Regular cardiac myocyte (primary cell): Measurements from ENCODE around the gene NTF4. TPM values are rescaled to one million over a fixed set of nuclear protein-coding genes. Genes with fewer than 3 reads are reported as not detected.

Source experiments
- total RNA-seq: library from RNA; depleted of rRNA; stranded (reverse); fragments of >200 nt; gene quantifications from 2 replicates; pipeline ENCODE4 v1.2.3, GENCODE V29; 2014

NTF4 gene, protein sequence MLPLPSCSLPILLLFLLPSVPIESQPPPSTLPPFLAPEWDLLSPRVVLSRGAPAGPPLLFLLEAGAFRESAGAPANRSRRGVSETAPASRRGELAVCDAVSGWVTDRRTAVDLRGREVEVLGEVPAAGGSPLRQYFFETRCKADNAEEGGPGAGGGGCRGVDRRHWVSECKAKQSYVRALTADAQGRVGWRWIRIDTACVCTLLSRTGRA
- not detected in 2 replicates for total RNA-seq

DNA sequence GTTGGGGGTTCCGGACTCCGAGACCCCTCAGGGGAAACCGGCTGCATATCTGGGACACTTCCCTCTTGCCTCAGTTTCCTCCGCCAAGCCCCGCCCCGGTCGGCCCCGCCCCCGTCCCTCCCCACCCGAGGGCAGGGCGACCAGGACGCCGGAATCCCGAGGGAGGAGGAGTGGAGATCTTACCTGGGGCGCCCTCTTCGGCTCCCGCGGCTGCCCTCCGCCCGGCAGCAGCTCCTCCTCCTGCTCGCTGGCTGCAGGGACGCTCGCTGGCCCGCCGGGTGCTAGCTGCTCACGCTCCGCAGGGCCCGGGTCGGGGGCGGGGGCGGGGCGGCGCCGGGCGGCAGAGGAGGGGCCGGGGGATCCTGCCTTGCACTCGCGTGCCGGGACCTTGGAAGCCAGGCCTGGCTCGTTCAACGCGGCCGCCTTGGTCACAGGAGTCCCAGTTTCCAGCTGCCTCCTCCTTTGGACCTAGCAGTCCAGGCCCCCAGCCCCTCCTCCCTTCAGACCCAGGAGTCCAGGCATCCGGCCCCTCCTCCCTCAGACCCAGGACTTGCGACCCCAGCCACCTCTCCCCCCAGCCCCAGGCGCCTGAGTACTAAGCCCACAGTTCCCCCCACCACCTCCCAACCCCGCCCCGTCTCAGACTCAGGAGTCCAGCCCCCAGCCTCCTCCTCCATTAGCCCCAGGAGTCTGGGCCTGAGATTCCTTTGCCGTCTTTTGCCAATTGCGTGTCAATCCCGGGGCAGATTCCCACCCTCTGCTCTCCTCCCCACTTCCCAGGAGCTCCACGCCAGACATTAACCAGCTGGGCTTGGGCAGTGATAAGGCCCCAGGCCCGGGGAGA is at the start of gene NTF4:
Gene NTF4 (minus strand): TSS at position 51 of the 844 bp plus-strand sequence. CDS start 2,821 bp downstream, outside the sequence.

DNA sequence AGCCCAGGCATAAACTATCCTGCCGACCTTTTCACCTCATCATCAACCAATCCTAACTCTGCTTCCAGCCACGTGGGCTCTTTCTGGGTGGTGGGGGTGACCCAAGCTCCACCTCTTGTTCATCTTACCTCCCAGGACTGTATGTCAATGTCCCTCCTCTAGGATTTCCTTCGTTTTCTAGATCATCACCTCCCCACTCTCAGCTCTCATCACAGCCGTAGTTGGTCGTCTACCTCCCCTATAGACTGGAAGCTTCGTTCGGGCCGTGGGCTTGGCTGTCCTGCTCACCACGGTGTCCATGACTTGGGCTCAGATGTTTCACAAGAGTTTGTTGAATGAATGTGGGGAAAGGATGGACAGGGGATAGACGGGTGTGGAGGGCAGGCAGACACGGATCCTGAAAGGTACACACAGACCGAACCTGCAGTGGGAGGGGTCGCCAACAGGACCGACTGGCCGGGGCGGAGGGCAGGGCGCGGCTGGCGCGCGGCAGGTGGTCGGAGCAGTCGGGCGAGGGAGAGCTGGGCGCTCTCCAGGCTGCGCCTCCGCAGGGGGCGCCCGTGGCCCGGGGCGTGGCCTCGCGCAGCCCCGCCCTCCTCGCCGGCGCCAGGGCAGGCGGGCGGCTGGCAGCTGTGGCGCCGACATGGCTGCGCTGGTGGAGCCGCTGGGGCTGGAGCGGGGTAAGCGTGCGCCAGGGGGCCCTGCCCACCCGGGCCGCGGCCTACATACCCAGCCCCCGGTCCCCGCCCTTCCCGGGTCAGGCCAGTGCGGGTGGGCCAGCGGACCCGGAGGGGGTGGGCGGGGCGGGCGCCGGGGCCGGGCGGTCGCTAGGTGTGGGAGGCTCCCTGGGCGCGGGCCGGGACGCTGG is 49.4 kb upstream of the NTF4 start, which contains the start of gene LIN7B:
Gene LIN7B (plus strand): TSS at position 609 of the 868 bp plus-strand sequence. CDS start 35 bp downstream, at position 644.

DNA sequence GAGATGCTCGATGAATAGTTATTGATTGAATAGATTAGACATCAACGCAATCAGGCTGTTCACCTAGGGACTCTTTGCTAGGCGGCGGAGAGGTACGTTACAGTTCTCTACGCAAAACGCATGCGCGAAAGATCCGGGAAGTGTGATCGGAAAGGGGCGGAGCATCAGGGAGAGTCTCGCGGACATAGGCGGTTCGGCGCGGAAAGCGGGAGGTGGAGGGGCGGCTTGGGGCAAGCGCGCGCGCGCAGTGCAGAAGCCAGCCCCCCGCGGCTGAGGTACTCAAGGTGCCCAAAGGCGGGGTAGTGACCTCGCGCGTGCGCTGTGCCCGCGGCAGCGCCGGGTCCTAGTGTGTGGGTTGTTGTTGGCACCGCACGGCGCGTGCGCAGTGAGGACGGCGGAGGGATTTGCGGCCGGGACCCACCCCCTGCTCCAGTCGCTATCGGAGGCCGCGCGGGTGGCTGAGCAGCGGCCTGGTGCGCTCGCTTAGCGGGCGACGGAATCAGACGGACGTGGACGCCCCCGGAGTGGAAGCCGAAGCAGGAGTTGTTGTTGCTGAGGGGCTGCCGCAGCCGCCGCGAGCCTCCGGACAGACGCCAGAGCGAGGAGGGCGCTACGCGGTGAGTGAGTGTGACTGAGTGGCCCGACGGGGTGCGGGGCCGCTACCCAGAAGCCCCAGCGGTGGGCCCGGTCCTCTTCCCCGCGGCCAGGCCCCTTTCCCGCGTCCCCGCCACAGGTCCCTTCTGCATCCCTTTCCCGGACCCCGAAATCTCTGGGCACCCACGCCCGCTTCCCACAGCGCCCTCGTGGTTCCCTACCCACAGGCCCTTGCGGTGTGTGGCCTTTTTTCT is 20.6 kb upstream of the NTF4 start, which contains the start of gene SNRNP70:
Gene SNRNP70 (plus strand): TSS at position 432 of the 848 bp plus-strand sequence. CDS start 964 bp downstream, outside the sequence.

DNA sequence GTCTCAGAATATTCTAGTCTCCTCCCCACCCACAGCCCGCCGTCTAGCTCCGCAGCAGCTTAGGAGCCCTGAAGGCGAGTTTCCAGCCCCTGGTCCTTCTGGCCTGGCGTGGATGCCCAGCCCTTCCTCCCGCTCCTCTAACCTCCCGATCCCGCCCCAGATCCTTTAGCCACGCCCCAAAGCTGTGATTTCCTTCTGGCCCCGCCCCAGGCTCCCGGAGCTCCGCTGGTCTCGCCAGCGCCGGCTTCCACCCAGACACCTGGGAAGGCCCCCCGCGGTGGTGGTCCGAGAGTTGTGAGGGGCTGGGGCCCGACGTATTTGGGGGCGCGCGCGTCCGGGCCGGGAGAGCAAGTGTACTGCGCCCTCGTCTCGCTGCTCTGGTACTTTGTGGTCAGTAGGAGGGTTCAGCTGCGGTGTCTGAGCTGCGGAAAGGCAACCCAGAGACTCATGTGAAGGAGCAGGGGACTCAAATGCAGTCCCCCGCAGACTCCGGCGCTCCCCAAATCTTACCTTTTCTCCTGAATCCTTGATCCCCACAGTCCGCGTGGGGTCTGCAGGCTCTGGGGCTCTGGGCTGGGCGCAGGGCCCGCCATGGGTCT is 6.9 kb downstream of the NTF4 start, which contains the start of gene CGB7:
Gene CGB7 (minus strand): TSS at position 114 of the 599 bp plus-strand sequence. CDS start 2,374 bp downstream, outside the sequence.

DNA sequence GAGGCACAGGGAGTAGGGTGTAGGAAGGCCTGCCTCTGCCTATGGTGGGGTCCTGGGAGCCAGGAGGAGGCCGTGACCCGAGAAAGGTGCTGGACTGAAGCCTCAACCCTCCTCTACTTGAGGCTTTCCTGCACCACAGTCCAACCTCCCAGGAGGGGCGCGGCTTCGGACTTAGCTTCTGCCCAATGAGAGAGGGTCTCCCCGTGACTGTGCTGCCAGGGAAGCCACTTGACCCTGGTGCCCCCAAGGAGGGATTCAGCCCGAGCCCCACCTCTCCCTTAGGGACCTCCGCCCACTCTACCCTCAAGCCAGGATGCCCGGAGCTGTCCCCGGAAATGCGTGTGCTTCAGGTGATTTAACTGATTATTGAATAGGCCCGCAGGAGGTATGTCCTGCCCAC is 15.6 kb downstream of the NTF4 start, which contains the start of gene CGB8:
Gene CGB8 (minus strand): TSS at position 101 of the 400 bp plus-strand sequence. CDS start 372 bp downstream, outside the sequence.

DNA sequence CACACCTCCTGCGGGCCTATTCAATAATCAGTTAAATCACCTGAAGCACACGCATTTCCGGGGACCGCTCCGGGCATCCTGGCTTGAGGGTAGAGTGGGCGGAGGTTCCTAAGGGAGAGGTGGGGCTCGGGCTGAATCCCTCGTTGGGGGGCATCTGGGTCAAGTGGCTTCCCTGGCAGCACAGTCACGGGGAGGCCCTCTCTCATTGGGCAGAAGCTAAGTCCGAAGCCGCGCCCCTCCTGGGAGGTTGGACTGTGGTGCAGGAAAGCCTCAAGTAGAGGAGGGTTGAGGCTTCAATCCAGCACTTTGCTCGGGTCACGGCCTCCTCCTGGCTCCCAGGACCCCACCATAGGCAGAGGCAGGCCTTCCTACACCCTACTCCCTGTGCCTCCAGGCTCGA is 21.1 kb downstream of the NTF4 start, which contains the start of gene CGB5:
Gene CGB5 (plus strand): TSS at position 301 of the 400 bp plus-strand sequence. CDS start 362 bp downstream, outside the sequence.

DNA sequence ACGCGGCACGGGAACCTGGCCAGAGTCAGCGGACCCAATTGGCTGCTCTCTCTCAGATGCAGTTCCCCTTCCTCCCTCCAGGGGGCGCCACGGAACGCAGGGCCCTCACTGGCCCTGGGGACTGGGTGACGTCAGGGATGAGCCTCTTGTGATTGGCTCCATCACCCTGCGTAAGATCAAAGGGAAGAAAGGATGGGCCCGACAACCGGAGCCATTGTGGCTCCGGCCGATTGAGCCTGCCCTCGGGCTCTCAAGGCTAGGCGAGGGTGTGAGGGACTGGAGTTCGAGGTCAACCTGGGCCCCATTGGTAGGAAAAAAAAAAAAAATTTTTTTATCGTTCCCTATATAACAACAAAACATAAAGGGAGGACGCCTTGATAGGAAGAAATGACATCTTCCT is 27.8 kb downstream of the NTF4 start, which contains the start of gene CGB1:
Gene CGB1 (minus strand): TSS at position 81 of the 400 bp plus-strand sequence. CDS start 184 bp downstream, outside the sequence.

DNA sequence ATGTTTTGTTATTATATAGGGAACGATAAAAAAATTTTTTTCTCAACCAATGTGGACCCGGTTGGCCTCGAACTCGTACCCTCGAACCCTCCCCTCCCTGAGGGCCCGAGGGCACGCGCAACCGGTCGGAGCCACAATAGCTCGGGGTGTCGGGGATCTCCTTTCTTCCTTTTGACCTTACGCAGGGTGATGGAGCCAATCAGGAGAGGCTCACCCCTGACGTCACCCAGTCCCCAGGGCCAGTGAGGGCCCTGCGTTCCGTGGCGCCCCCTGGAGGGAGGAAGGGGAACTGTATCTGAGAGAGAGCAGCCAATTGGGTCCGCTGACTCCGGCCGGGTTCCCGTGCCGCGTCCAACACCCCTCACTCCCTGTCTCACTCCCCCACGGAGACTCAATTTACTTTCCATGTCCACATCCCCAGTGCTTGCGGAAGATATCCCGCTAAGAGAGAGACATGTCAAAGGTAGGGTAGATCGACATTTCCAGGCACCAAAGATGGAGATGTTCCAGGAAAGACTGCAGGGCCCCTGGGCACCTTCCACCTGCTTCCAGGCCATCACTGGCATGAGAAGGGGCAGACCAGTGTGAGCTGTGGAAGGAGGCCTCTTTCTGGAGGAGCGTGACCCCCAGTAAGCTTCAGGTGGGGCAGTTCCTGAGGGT is 32.8 kb downstream of the NTF4 start, which contains the start of gene CGB2:
Gene CGB2 (plus strand): TSS at position 249 of the 660 bp plus-strand sequence. CDS start 206 bp downstream, at position 455.

DNA sequence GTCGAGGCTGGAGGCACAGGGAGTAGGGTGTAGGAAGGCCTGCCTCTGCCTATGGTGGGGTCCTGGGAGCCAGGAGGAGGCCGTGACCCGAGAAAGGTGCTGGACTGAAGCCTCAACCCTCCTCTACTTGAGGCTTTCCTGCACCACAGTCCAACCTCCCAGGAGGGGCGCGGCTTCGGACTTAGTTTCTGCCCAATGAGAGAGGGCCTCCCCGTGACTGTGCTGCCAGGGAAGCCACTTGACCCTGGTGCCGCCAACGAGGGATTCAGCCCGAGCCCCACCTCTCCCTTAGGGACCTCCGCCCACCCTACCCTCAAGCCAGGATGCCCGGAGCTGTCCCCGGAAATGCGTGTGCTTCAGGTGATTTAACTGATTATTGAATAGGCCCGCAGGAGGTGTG is 40.4 kb downstream of the NTF4 start, which contains the start of gene CGB3:
Gene CGB3 (minus strand): TSS at position 101 of the 400 bp plus-strand sequence. CDS start 362 bp downstream, outside the sequence.

DNA sequence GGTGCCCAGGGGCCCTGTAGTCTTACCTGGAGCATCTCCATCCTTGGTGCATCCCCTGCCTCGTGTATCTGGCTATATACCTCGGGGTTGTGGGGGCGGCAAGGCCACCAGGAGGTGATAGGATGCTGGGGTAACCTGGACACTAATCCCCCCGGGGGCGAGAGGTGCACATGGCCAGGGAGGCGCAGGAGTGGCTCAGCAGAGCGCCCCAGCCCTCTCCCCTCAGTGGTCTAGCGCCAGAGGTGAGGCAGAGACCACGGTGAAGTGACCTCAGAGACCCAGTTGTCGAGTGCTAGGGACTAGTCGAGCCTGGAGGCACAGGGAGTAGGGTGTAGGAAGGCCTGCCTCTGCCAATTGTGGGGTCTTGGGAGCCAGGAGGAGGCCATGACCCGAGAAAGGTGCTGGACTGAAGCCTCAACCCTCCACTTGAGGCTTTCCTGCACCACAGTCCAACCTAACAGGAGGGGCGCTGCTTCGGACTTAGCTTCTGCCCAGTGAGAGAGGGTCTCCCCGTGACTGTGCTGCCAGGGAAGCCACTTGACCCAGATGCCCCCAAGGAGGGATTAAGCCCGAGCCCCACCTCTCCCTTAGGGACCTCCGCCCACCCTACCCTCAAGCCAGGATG is 47.5 kb downstream of the NTF4 start, which contains the start of gene LHB:
Gene LHB (minus strand): TSS at position 51 of the 625 bp plus-strand sequence. CDS start 10 bp downstream, at position 41.

Other genes starting within 250 kb of the NTF4 start
- gene HSD17B14, start 228.3 kb downstream of the NTF4 start, total RNA-seq = 0.38 and 2.5 TPM in 2 replicates
- gene PLEKHA4, start 196.2 kb downstream of the NTF4 start, total RNA-seq = 5.6 and 10.4 TPM in 2 replicates
- 41.6 and 98.9 TPM in 2 replicates for gene PPP1R15A, start 192.4 kb downstream of the NTF4 start, total RNA-seq
- not detected in 2 replicates for gene TULP2, start 166.1 kb downstream of the NTF4 start, total RNA-seq
- gene NUCB1, start 164.5 kb downstream of the NTF4 start, total RNA-seq = 93.0 and 130 TPM in 2 replicates
- 0.38 and 0.56 TPM in 2 replicates for gene DHDH, start 131.1 kb downstream of the NTF4 start, total RNA-seq
- gene BAX, start 109.9 kb downstream of the NTF4 start, total RNA-seq = 96.4 and 104 TPM in 2 replicates
- 1,571 and 5,527 TPM in 2 replicates for gene FTL, start 99.5 kb downstream of the NTF4 start, total RNA-seq
- gene GYS1, start 71.5 kb downstream of the NTF4 start, total RNA-seq = 47.5 and 56.9 TPM in 2 replicates
- 138 and 392 TPM in 2 replicates for gene RUVBL2, start 70.9 kb downstream of the NTF4 start, total RNA-seq
- gene LHB, start 47.7 kb downstream of the NTF4 start, total RNA-seq = not detected in 2 replicates
- not detected in 2 replicates for gene CGB3, start 40.5 kb downstream of the NTF4 start, total RNA-seq
- not detected in 2 replicates for gene CGB2, start 32.9 kb downstream of the NTF4 start, total RNA-seq
- gene CGB1, start 27.9 kb downstream of the NTF4 start, total RNA-seq = 0.28 TPM in 1 of 2 replicates, not detected in the other
- gene CGB5, start 21.0 kb downstream of the NTF4 start, total RNA-seq = not detected in 2 replicates
- not detected in 2 replicates for gene CGB8, start 15.7 kb downstream of the NTF4 start, total RNA-seq
- 0.19 and 0.56 TPM in 2 replicates for gene CGB7, start 7.1 kb downstream of the NTF4 start, total RNA-seq
- gene KCNA7, start 7.9 kb upstream of the NTF4 start, total RNA-seq = under 0.01 TPM in 1 of 2 replicates, not detected in the other
- gene SNRNP70, start 20.6 kb upstream of the NTF4 start, total RNA-seq = 89.1 and 130 TPM in 2 replicates
- gene LIN7B, start 49.6 kb upstream of the NTF4 start, total RNA-seq = 9.9 and 11.1 TPM in 2 replicates
- 0.58 and 0.85 TPM in 2 replicates for gene C19orf73, start 54.3 kb upstream of the NTF4 start, total RNA-seq
- 1.7 and 4.5 TPM in 2 replicates for gene PPFIA3, start 54.7 kb upstream of the NTF4 start, total RNA-seq
- under 0.01 and 1.4 TPM in 2 replicates for gene HRC, start 90.6 kb upstream of the NTF4 start, total RNA-seq
- gene TRPM4, start 93.0 kb upstream of the NTF4 start, total RNA-seq = 14.9 and 18.0 TPM in 2 replicates